Hematopoietic multipotent progenitor cell treated with erythropoietin and hydrocortisone succinate and interleukin-3 and kit ligand, for 8 days (in vitro differentiated cells): Measurements from ENCODE around the gene ZSCAN21.

ENCODE experiments used
- DNase-seq: peaks from one replicate; pipeline ENCODE4 v3.0.0-alpha.2; 2015

Gene ZSCAN21

GRCh38 chr7:100101016-100101862, 51.7 kb downstream of the ZSCAN21 start, which contains the start of the genes AP4M1 and MCM7:
Gene AP4M1, plus strand, starts transcription at chr7:100101643. Its CDS starts 72 bp downstream, at chr7:100101715.
Gene MCM7, minus strand, starts transcription at chr7:100101397. Its CDS starts 103 bp downstream, at chr7:100101294.
- DNase-seq: peak; percentile 99

DNA sequence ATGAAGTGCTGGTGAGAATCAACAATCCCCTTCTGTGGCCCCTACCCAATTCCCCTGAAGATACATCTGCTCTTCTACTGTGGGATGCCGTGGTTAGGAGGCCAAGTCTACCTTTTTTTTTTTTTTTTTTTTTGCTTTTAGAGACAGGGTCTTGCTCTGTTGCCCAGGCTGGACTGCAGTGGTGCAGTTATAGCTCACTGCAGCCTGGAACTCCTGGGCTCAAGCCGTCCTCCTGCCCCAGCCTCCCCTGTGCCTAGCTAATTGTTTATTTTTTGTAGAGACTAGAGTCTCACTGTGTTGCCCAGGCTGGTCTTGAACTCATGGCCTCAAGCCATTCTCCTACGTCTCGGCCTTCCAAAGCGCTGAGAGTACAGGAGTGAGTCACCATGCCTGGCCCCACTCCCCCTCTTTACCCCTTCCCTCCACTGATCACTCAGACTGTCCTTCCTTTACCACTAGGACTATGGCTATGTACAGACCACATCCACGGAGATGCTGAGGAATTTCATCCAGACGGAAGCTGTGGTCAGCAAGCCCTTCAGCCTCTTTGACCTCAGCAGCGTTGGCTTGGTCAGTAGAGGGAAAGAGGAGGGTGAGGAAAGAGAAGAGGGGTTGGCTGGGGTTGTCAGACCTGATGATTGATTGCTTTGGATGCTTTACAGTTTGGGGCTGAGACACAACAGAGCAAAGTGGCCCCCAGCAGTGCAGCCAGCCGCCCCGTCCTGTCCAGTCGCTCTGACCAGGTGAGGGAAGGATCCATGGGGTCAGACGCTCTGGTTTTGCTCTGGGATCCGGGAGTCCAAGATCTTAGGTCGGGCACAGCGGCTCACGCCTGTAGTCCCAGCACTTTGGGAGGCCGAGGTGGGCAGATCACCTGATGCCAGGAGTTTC, 53.6 kb downstream of the ZSCAN21 start:
- no peak for DNase-seq

DNA sequence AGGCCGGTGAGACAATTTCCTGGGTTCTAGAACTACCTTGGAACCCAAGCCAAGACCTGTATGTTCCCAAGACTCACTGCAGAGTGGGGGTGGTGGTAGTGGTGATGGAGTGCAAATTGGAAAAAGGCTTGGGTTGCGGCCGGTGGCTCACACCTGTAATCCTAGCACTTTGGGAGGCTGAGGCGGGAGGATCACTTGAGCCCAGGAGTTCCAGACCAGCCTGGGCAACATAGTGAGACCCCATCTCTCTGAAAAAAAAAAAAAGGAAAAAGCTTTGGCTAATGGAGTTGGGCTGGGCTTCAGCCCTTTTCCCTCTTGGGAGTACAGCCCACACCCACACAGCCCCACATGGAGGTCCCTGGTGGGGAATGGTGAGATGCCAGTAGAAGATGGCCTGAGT, 56.0 kb downstream of the ZSCAN21 start:
- no peak for DNase-seq

GRCh38 chr7:100106633-100107032, 57.1 kb downstream of the ZSCAN21 start:
- DNase-seq: no peak

- no peak for DNase-seq
Measured at GRCh38 chr7:100107125-100107737, 57.7 kb downstream of the ZSCAN21 start.

GRCh38 chr7:100107890-100108289, 58.3 kb downstream of the ZSCAN21 start:
- DNase-seq: no peak

DNA sequence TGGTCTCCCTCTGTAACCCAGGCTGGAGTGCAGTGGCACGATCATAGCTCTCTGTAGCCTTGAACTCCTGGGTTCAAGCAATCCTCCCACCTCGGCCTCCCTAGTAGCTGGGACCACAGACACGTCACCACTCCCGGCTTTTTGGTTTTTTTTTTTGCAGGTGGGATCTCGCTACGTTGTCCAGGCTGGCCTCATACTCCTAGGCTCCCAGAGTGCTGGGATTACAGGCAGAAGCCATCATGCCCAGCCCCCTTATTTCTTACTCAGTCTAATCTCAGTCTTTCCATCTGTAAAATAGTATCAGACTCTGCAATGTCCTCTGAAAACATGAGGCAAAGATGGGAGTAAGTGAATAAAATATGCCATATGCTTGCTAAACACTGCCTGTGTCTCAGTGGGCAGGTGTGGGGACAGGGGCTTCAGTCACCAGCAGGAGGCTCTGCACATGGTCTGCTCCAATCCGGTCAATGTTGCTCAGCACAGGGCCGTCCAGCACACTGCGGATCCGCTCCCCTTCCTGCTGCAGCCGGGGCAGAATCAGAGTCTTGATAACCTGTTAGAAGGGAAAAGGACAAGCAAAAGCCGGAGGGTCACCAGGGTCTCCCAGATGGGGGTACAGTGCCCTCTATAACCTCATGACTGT, 60.1 kb downstream of the ZSCAN21 start:
- DNase-seq: no peak

- DNase-seq: no peak
Measured at GRCh38 chr7:100111156-100111555, 61.6 kb downstream of the ZSCAN21 start.

- DNase-seq: no peak
Measured at GRCh38 chr7:100111914-100112313, 62.3 kb downstream of the ZSCAN21 start.
